Measurements from ENCODE around the gene LHX5. TPM values are rescaled to one million over a fixed set of nuclear protein-coding genes. Genes with fewer than 3 reads are reported as not detected.

Gene LHX5
- total RNA-seq, 1 experiment from 2014 or later, result not detected

DNA sequence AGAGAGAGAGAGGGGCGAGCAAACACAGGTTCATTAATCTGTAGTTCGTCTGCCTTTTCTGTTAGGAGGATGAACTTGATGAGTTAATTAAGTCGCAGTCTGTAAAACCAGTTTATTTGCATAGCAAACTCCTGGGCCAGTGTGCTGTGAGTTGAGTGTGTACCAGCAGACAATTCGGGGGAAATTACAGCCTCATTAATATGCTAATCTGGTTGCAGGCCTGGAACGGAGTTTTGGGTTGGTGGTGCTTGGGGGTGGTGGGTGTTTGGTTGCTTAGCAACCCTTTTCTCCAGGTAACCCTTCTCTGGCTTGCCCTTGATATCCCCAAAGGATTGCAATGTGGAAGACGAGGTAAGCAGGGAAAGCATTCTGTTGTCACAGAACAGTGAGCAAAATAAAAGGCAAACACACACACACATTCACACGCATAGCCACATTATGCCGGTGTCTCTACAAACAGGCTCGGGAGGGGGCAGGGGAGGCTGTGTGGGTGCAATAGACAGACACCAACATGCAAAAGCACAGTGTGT is 29.2 kb upstream of the LHX5 start:
- POLR2A ChIA-PET, result interaction anchor here (0.6 kb wide), 1 partner anchor 38 kb away, joined by 3 read pairs; no protein-coding TSS in a partner anchor
- Histone ChIP-seq H3K9me3 (ENCODE audit: control insufficient read depth, insufficient read depth, low read depth, low read length) (no peaks in the 10 kb centered on the region), H3K4me1 (ENCODE audit: control insufficient read depth, insufficient read depth, low read length) (no peaks in the 10 kb centered on the region), H3K4me3 (ENCODE audit: low read depth in 2 of 2, low read length in 2 of 2) (no peak overlapping the region), H3K27me3 (ENCODE audit: control insufficient read depth, insufficient read depth, low read length) (peaks cover 14% of the 10 kb centered on the region), H3K27ac (ENCODE audit: low read length) (no peak overlapping the region), H3K36me3 (ENCODE audit: control insufficient read depth, insufficient read depth, low read length) (no peaks in the 10 kb centered on the region)
- DNase-seq (ENCODE audit: low read depth, low spot score) (no peak), ATAC-seq (no peak)
- TF ChIP-seq SIN3A (IDR thresholded peaks at IDR 0.05; ENCODE audit: borderline replicate concordance, insufficient read depth, low read depth, low read length) (no peak), TCF7L2 (IDR thresholded peaks at IDR 0.05; ENCODE audit: low read depth, low read length) (no peak), POLR2AphosphoS5 (IDR thresholded peaks at IDR 0.05; ENCODE audit: low read depth, low read length) (no peak)
- TF ChIP-seq, protein P1, sequence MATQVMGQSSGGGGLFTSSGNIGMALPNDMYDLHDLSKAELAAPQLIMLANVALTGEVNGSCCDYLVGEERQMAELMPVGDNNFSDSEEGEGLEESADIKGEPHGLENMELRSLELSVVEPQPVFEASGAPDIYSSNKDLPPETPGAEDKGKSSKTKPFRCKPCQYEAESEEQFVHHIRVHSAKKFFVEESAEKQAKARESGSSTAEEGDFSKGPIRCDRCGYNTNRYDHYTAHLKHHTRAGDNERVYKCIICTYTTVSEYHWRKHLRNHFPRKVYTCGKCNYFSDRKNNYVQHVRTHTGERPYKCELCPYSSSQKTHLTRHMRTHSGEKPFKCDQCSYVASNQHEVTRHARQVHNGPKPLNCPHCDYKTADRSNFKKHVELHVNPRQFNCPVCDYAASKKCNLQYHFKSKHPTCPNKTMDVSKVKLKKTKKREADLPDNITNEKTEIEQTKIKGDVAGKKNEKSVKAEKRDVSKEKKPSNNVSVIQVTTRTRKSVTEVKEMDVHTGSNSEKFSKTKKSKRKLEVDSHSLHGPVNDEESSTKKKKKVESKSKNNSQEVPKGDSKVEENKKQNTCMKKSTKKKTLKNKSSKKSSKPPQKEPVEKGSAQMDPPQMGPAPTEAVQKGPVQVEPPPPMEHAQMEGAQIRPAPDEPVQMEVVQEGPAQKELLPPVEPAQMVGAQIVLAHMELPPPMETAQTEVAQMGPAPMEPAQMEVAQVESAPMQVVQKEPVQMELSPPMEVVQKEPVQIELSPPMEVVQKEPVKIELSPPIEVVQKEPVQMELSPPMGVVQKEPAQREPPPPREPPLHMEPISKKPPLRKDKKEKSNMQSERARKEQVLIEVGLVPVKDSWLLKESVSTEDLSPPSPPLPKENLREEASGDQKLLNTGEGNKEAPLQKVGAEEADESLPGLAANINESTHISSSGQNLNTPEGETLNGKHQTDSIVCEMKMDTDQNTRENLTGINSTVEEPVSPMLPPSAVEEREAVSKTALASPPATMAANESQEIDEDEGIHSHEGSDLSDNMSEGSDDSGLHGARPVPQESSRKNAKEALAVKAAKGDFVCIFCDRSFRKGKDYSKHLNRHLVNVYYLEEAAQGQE (IDR thresholded peaks at IDR 0.05; ENCODE audit: insufficient read depth in 1 of 2, low read depth in 2 of 2, low read length in 1 of 2), result no peak
- TF ChIP-seq, protein P2, sequence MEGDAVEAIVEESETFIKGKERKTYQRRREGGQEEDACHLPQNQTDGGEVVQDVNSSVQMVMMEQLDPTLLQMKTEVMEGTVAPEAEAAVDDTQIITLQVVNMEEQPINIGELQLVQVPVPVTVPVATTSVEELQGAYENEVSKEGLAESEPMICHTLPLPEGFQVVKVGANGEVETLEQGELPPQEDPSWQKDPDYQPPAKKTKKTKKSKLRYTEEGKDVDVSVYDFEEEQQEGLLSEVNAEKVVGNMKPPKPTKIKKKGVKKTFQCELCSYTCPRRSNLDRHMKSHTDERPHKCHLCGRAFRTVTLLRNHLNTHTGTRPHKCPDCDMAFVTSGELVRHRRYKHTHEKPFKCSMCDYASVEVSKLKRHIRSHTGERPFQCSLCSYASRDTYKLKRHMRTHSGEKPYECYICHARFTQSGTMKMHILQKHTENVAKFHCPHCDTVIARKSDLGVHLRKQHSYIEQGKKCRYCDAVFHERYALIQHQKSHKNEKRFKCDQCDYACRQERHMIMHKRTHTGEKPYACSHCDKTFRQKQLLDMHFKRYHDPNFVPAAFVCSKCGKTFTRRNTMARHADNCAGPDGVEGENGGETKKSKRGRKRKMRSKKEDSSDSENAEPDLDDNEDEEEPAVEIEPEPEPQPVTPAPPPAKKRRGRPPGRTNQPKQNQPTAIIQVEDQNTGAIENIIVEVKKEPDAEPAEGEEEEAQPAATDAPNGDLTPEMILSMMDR (IDR thresholded peaks at IDR 0.05), result no peak
- in situ Hi-C loops (cut with HindIII; ENCODE audit: low pct_unique_long_range_greater_than_20kb, low sequenced_read_pairs), result no loop called here
- BruUV-seq (replicated peaks), result no TSS peak
- intact Hi-C loops (cut with micrococcal nuclease; ENCODE audit: unreplicated experiment), result no loop called here
- CTCF ChIA-PET, result no interaction called here

DNA sequence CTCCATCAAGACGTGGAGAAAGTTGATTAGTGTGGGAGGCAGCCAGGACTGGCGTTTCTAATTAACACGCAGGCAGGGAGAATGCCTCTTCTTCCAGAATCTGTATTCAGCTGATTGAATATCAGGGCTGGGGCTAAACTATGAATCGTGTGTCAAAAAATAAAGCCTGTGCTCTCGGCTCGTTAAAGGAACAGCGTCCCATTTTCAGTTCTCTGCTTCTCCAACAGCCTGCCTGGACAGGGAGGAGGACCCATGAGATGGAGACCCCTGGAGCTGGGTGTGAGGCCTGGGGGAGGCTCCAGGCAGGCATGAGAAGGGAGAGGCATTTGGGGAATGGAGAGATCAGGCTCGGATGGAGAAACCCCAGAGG is 28.6 kb upstream of the LHX5 start:
- Histone ChIP-seq H3K4me1 (ENCODE audit: control insufficient read depth, insufficient read depth, low read length) (no peaks in the 10 kb centered on the region), H3K27me3 (ENCODE audit: control insufficient read depth, insufficient read depth, low read length) (peaks cover 14% of the 10 kb centered on the region), H3K4me3 (ENCODE audit: low read depth in 2 of 2, low read length in 2 of 2) (no peak overlapping the region), H3K9me3 (ENCODE audit: control insufficient read depth, insufficient read depth, low read depth, low read length) (no peaks in the 10 kb centered on the region), H3K27ac (ENCODE audit: low read length) (no peak overlapping the region), H3K36me3 (ENCODE audit: control insufficient read depth, insufficient read depth, low read length) (no peaks in the 10 kb centered on the region)
- DNase-seq (ENCODE audit: low read depth, low spot score), result no peak
- in situ Hi-C loops (cut with HindIII; ENCODE audit: low pct_unique_long_range_greater_than_20kb, low sequenced_read_pairs), result no loop called here
- POLR2A ChIA-PET, result interaction anchor here (0.6 kb wide), 1 partner anchor 37 kb away, joined by 3 read pairs; no protein-coding TSS in a partner anchor
- no peak for ATAC-seq
- BruUV-seq (replicated peaks), result no TSS peak
- CTCF ChIA-PET, result no interaction called here
- TF ChIP-seq, protein P2 (IDR thresholded peaks at IDR 0.05), result no peak
- TF ChIP-seq SIN3A (IDR thresholded peaks at IDR 0.05; ENCODE audit: borderline replicate concordance, insufficient read depth, low read depth, low read length), result no peak
- intact Hi-C loops (cut with micrococcal nuclease; ENCODE audit: unreplicated experiment), result no loop called here

All from Panc1 (cell line).